GM19324 (cell line): Measurements from ENCODE around the gene CREB3L4.
"Not testable (repeated sequence)": the region's sequence is repeated elsewhere in the genome, so short reads cannot be mapped to it uniquely, and the experiment has no call there.

ENCODE experiments used
- ATAC-seq: cut with Tn5 transposase; IDR thresholded peaks from one replicate; pipeline ENCODE4 v1.9.1; 2021; ENCODE audit warnings: mild to moderate bottlenecking, moderate library complexity; ENCODE audit not compliant: unreplicated experiment, low FRiP score

CREB3L4 gene

GRCh38 chr1:153981735-153982134 is 14.0 kb downstream of the CREB3L4 start:
- ATAC-seq, result not testable (repeated sequence)

- no peak for ATAC-seq
These were observed 16.6 kb downstream of the CREB3L4 start for GRCh38 chr1:153984123-153984894.

- ATAC-seq, result no peak
These were observed 17.7 kb downstream of the CREB3L4 start for GRCh38 chr1:153985341-153985912.

- ATAC-seq, result no peak
These were observed 18.4 kb downstream of the CREB3L4 start, which contains the start of gene RAB13 for GRCh38 chr1:153985941-153986761. Gene RAB13, minus strand, starts transcription at chr1:153986339. Its CDS starts 103 bp downstream, at chr1:153986236.

- ATAC-seq, result no peak
These were observed 19.9 kb downstream of the CREB3L4 start for GRCh38 chr1:153987621-153988020.

- ATAC-seq, result peak; percentile 88
These were observed 22.9 kb downstream of the CREB3L4 start, which contains the start of gene RPS27 for GRCh38 chr1:153990468-153991150. Gene RPS27, plus strand, starts transcription at chr1:153990762. Its CDS starts 35 bp downstream, at chr1:153990797.

GRCh38 chr1:153991151-153991630 is 23.5 kb downstream of the CREB3L4 start:
- no peak for ATAC-seq

GRCh38 chr1:153991806-153992205 is 24.1 kb downstream of the CREB3L4 start:
- no peak for ATAC-seq

- no peak for ATAC-seq
These were observed 27.5 kb downstream of the CREB3L4 start for GRCh38 chr1:153995202-153995601.

- ATAC-seq, result no peak
These were observed 27.9 kb downstream of the CREB3L4 start for GRCh38 chr1:153995640-153996039.

GRCh38 chr1:153996882-153997281 is 29.2 kb downstream of the CREB3L4 start:
- not testable (repeated sequence) for ATAC-seq

- ATAC-seq, result no peak
These were observed 32.7 kb downstream of the CREB3L4 start for GRCh38 chr1:154000420-154000819.

GRCh38 chr1:154006136-154006535 is 38.4 kb downstream of the CREB3L4 start:
- no peak for ATAC-seq

- no peak for ATAC-seq
These were observed 44.4 kb downstream of the CREB3L4 start for GRCh38 chr1:154012129-154012528.

GRCh38 chr1:154012543-154012942 is 44.8 kb downstream of the CREB3L4 start:
- not testable (repeated sequence) for ATAC-seq

- ATAC-seq, result no peak
These were observed 46.6 kb downstream of the CREB3L4 start for GRCh38 chr1:154014154-154014907.

- ATAC-seq, result no peak
These were observed 51.6 kb downstream of the CREB3L4 start for GRCh38 chr1:154019269-154019668.

GRCh38 chr1:154019940-154020339 is 52.2 kb downstream of the CREB3L4 start:
- no peak for ATAC-seq
